ENCODE data around the gene DNAH11.

Gene DNAH11

GRCh38 chr7:21562385-21562784 is 19.5 kb downstream of the DNAH11 start:
- DNase-seq: no peak

GRCh38 chr7:21565614-21566013 is 22.8 kb downstream of the DNAH11 start:
- no peak for DNase-seq

GRCh38 chr7:21566094-21566493 is 23.3 kb downstream of the DNAH11 start:
- no peak for DNase-seq

GRCh38 chr7:21568762-21569161 is 25.9 kb downstream of the DNAH11 start:
- DNase-seq: peak; percentile 60 to 76

- DNase-seq: peak in 1 of 2 experiments; percentile 39
Measured at GRCh38 chr7:21572331-21573313, 29.8 kb downstream of the DNAH11 start.

GRCh38 chr7:21579341-21580072 is 36.7 kb downstream of the DNAH11 start:
- no peak for DNase-seq

- no peak for DNase-seq
Measured at GRCh38 chr7:21580073-21580521, 37.3 kb downstream of the DNAH11 start.

- DNase-seq: no peak
Measured at GRCh38 chr7:21585070-21585724, 42.4 kb downstream of the DNAH11 start.

- no peak for DNase-seq
Measured at GRCh38 chr7:21587139-21587784, 44.4 kb downstream of the DNAH11 start.

- DNase-seq: no peak
Measured at GRCh38 chr7:21596801-21597200, 54.0 kb downstream of the DNAH11 start.

- no peak for DNase-seq
Measured at GRCh38 chr7:21603462-21603861, 60.6 kb downstream of the DNAH11 start.

- DNase-seq: no peak
Measured at GRCh38 chr7:21603972-21604749, 61.3 kb downstream of the DNAH11 start.

- DNase-seq: no peak
Measured at GRCh38 chr7:21605008-21605585, 62.3 kb downstream of the DNAH11 start.

- DNase-seq: no peak
Measured at GRCh38 chr7:21608465-21608864, 65.6 kb downstream of the DNAH11 start.

- no peak for DNase-seq
Measured at GRCh38 chr7:21611129-21611528, 68.3 kb downstream of the DNAH11 start.

- no peak for DNase-seq
Measured at GRCh38 chr7:21616091-21616490, 73.3 kb downstream of the DNAH11 start.

- DNase-seq: no peak
Measured at GRCh38 chr7:21616796-21617436, 74.1 kb downstream of the DNAH11 start.

GRCh38 chr7:21617513-21617912 is 74.7 kb downstream of the DNAH11 start:
- no peak for DNase-seq

GRCh38 chr7:21617916-21618390 is 75.1 kb downstream of the DNAH11 start:
- DNase-seq: no peak

GRCh38 chr7:21618706-21619105 is 75.9 kb downstream of the DNAH11 start:
- DNase-seq: no peak

- no peak for DNase-seq
Measured at GRCh38 chr7:21620054-21620453, 77.2 kb downstream of the DNAH11 start.
